A673 (cell line): ENCODE data around the gene METTL21A.

ENCODE experiments used
- EZH2 ChIP-seq: fragments of 200-600 bp; sonication (generic); IDR thresholded peaks from 2 replicates; pipeline ENCODE4 v1.6.1; 2017; ENCODE audit warnings: borderline replicate concordance, low read depth, mild to moderate bottlenecking, mixed read lengths, antibody characterized with exemption, low read length; ENCODE audit not compliant: poor library complexity, severe bottlenecking
- TF ChIP-seq, protein P1 (sequence below): fragments of 300-800, 200-600 bp; sonication (generic); conservative IDR thresholded peaks from 2 replicates; pipeline ENCODE4 v1.5.1; 2017; ENCODE audit warnings: low read depth, mild to moderate bottlenecking, antibody characterized with exemption, low read length, moderate library complexity, mixed read lengths

DNA sequence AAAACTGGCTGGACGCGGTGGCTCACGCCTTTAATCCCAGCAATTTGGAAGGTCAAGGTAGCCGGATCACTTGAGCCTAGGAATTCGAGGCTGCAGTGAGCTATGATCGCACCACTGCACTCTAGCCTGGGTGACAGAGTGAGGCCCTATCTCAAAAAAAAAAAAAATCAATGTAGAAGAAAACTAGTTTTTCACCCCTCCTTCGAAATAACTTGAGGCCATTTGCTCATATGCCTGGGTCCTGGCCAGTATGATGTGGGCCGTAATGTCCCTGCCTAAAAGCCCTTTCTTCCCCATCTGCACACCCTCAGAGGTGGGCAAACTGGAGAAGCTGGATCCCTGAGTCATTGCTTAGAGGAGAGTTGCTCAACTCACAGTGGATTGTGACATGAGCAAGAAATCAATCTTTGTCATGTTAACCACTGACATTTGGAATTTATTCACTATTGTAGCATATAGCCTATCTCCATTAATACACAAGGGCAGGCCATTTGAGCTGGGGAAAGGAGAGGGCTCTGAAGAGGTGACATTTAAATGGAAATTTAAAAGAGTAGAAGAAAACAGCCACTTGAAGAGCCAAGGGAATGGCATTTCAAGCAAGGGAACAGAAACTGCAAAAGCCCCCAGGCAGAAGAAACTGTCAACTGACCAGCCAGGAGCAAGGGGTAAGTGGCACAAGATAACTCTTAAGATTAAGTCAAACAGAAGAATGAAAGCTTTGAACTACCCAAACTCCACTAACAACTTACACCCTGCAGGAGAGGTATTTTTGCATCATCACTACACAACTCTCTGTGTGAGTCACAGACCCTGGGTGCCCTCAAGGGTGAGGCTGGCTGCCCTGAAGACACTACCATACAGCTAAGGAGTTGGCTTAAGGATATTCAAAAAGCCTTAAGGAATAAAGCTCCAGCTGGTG is 7.6 kb upstream of the METTL21A start:
- TF ChIP-seq, protein P1, sequence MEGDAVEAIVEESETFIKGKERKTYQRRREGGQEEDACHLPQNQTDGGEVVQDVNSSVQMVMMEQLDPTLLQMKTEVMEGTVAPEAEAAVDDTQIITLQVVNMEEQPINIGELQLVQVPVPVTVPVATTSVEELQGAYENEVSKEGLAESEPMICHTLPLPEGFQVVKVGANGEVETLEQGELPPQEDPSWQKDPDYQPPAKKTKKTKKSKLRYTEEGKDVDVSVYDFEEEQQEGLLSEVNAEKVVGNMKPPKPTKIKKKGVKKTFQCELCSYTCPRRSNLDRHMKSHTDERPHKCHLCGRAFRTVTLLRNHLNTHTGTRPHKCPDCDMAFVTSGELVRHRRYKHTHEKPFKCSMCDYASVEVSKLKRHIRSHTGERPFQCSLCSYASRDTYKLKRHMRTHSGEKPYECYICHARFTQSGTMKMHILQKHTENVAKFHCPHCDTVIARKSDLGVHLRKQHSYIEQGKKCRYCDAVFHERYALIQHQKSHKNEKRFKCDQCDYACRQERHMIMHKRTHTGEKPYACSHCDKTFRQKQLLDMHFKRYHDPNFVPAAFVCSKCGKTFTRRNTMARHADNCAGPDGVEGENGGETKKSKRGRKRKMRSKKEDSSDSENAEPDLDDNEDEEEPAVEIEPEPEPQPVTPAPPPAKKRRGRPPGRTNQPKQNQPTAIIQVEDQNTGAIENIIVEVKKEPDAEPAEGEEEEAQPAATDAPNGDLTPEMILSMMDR, result no peak
- no peak for TF ChIP-seq EZH2
